Mucosa of descending colon (tissue), 3 donors: Measurements from ENCODE around the gene SLC43A2. TPM values are rescaled to one million over a fixed set of nuclear protein-coding genes. Genes with fewer than 3 reads are reported as not detected.
A peak's percentile ranks its signal among the peaks of the same experiment; 100 is the strongest.

Source experiments
- ATAC-seq: fragments of 200-7000 bp; cut with Tn5 transposase; one replicate; pipeline ENCODE4 v1.9.1; 2020; ENCODE audit warnings: mild to moderate bottlenecking, moderate library complexity
- DNase-seq, 3 donors: peaks; one replicate each; pipeline ENCODE4 v3.0.0-alpha.2; 2020
- H3K36me3 ChIP-seq: fragments of 200-600 bp; one replicate; pipeline ENCODE4 v1.8.0; 2021; ENCODE audit warnings: low read depth, mild to moderate bottlenecking
- H3K4me1 ChIP-seq: fragments of 200-600 bp; one replicate; pipeline ENCODE4 v1.8.0; 2021; ENCODE audit warnings: low read depth, mild to moderate bottlenecking
- H3K4me3 ChIP-seq: fragments of 200-600 bp; one replicate; pipeline ENCODE4 v1.8.0; 2021; ENCODE audit warnings: mild to moderate bottlenecking
- H3K9me3 ChIP-seq: fragments of 200-600 bp; one replicate; pipeline ENCODE4 v1.8.0; 2021; ENCODE audit warnings: mild to moderate bottlenecking
- CTCF ChIP-seq: fragments of 200-600 bp; IDR thresholded peaks from one replicate; pipeline ENCODE4 v1.8.0; 2022; ENCODE audit warnings: antibody characterized with exemption, mild to moderate bottlenecking
- intact Hi-C, 2 donors: fragments of 100-400 bp; cut with DNase I in 1 of 2; cut with micrococcal nuclease in 1 of 2; formaldehyde crosslinking; loops; one replicate each; pipeline versions ENCODE4 v1.11.0 to v1.11.1; 2022; cut with DNase I, micrococcal nuclease
- total RNA-seq, 3 donors: library from RNA; stranded (reverse); fragmentation: NEBNext Ultra II Directional in 2 of 3; extraction: Animal tissue kit (Norgen Biotek cat#: 25700) in 2 of 3; gene quantifications; one replicate each; pipeline versions ENCODE4 v1.2.1 to v1.2.4, GENCODE V29; 2021 to 2023
- donor health status: DM: no; HTN: no; CAD: no; lungs with moderate emphysema.
- donor health status: DM: no; HTN: no; CAD: no.
- donor health status: DM: no; HTN: yes; CAD: no.

SLC43A2 gene
- total RNA-seq, 3 donors from 2014 or later = 12.7 to 30.8 (median 23.7) TPM

GRCh38 chr17:1612400-1612799, 16.2 kb downstream of the SLC43A2 start:
- DNase-seq (no peak), ATAC-seq (no peak)
- Histone ChIP-seq H3K9me3 (no peaks in the 10 kb centered on the region), H3K36me3 (no peaks in the 10 kb centered on the region), H3K4me3 (no peak overlapping the region), H3K4me1 (no peaks in the 10 kb centered on the region)
- TF ChIP-seq CTCF = no peak
- intact Hi-C loops = no loop called here

GRCh38 chr17:1611715-1612114, 16.9 kb downstream of the SLC43A2 start:
- TF ChIP-seq CTCF = no peak

GRCh38 chr17:1608676-1609075, 20.0 kb downstream of the SLC43A2 start:
- no peak for TF ChIP-seq CTCF
- Histone ChIP-seq H3K9me3 (no peaks in the 10 kb centered on the region), H3K4me3 (no peak overlapping the region), H3K36me3 (no peaks in the 10 kb centered on the region), H3K4me1 (no peaks in the 10 kb centered on the region)
- DNase-seq = no peak
- no peak for ATAC-seq
- intact Hi-C loops = no loop called here

More at GRCh38 chr17:1611715-1612114, 16.9 kb downstream of the SLC43A2 start:
- ATAC-seq (peak; percentile 30), DNase-seq (no peak)
- intact Hi-C loops = no loop called here
- Histone ChIP-seq H3K4me1 (no peaks in the 10 kb centered on the region), H3K4me3 (no peak overlapping the region), H3K36me3 (no peaks in the 10 kb centered on the region), H3K9me3 (no peaks in the 10 kb centered on the region)

GRCh38 chr17:1607971-1608320, 20.7 kb downstream of the SLC43A2 start:
- Histone ChIP-seq H3K9me3 (no peaks in the 10 kb centered on the region), H3K36me3 (no peaks in the 10 kb centered on the region), H3K4me1 (no peaks in the 10 kb centered on the region), H3K4me3 (no peak overlapping the region)
- ATAC-seq = no peak
- DNase-seq = no peak
- TF ChIP-seq CTCF = no peak
- intact Hi-C loops = no loop called here

GRCh38 chr17:1606352-1606985, 22.2 kb downstream of the SLC43A2 start:
- Histone ChIP-seq H3K4me3 (no peak overlapping the region), H3K4me1 (no peaks in the 10 kb centered on the region), H3K36me3 (no peaks in the 10 kb centered on the region), H3K9me3 (no peaks in the 10 kb centered on the region)
- ATAC-seq (peak; percentile 27), DNase-seq (no peak)
- intact Hi-C loops = no loop called here
- no peak for TF ChIP-seq CTCF
